CD4-positive, alpha-beta T cell (primary cell): ENCODE measurements around the gene TXNDC15. TPM values are rescaled to one million over a fixed set of nuclear protein-coding genes. Genes with fewer than 3 reads are reported as not detected.
"Not testable (repeated sequence)": the region's sequence is repeated elsewhere in the genome, so short reads cannot be mapped to it uniquely, and the experiment has no call there.

Source experiments
- ATAC-seq: fragments of 200-7000 bp; cut with Tn5 transposase; one replicate; pipeline ENCODE4 v1.10.0; 2022; ENCODE audit warnings: mild to moderate bottlenecking; ENCODE audit not compliant: poor library complexity
- CTCF ChIA-PET: fragments of 350-600 bp; sonication (Branson Sonifier 250); formaldehyde crosslinking; loops from one replicate; lab custom pipeline; 2021; ENCODE audit warnings: antibody characterized with exemption, inconsistent platforms; lab: Charles Lee
- POLR2A ChIA-PET: fragments of 350-600 bp; sonication (Branson Sonifier 250); formaldehyde crosslinking; loops from one replicate; lab custom pipeline; 2021; ENCODE audit warnings: antibody characterized with exemption, inconsistent platforms; lab: Charles Lee
- DNase-seq, 14 experiments: peaks; one replicate each; pipeline ENCODE4 v3.0.0-alpha.2; 2013 to 2020; ENCODE audit warnings: mixed read lengths in 2 of 14
- H3K27ac ChIP-seq, 2 donors: one replicate each; pipeline versions ENCODE4 v1.5.1 to v1.7.0; 2013; ENCODE audit warnings: low read length in 2 of 2, low read depth in 1 of 2, mild to moderate bottlenecking in 1 of 2
- H3K27me3 ChIP-seq, 2 experiments: 1 replicate in 1 of 2; 2 replicates in 1 of 2; pipeline versions ENCODE4 v1.6.1 to v1.7.0; 2013; ENCODE audit warnings: low read length in 2 of 2, control low read depth in 1 of 2, mild to moderate bottlenecking in 1 of 2, moderate library complexity in 1 of 2; ENCODE audit not compliant: insufficient read depth in 2 of 2, control insufficient read depth in 1 of 2
- H3K36me3 ChIP-seq: one replicate; pipeline ENCODE4 v1.6.1; 2013; ENCODE audit warnings: low read length, control low read depth; ENCODE audit not compliant: insufficient read depth
- H3K4me1 ChIP-seq: one replicate; pipeline ENCODE4 v1.6.1; 2013; ENCODE audit warnings: low read length, control low read depth; ENCODE audit not compliant: insufficient read depth
- H3K4me3 ChIP-seq: one replicate; pipeline ENCODE4 v1.5.1; 2013; ENCODE audit warnings: mild to moderate bottlenecking, low read length, moderate library complexity
- H3K9me3 ChIP-seq, 2 experiments: 1 replicate in 1 of 2; 2 replicates in 1 of 2; pipeline versions ENCODE4 v1.6.1 to v1.7.0; 2013; ENCODE audit warnings: low read length in 2 of 2, mild to moderate bottlenecking in 2 of 2, control low read depth in 1 of 2, moderate library complexity in 1 of 2; ENCODE audit not compliant: control insufficient read depth in 1 of 2, insufficient read depth in 1 of 2
- H3K27ac Mint-ChIP-seq: one replicate; pipeline ENCODE4 v1.8.0; 2020; ENCODE audit warnings: mixed read lengths
- H3K27me3 Mint-ChIP-seq: one replicate; pipeline ENCODE4 v1.8.0; 2021; ENCODE audit warnings: mixed read lengths
- H3K36me3 Mint-ChIP-seq: one replicate; pipeline ENCODE4 v1.8.0; 2021; ENCODE audit warnings: low read depth, mixed read lengths
- H3K4me1 Mint-ChIP-seq: one replicate; pipeline ENCODE4 v1.8.0; 2021; ENCODE audit warnings: low read depth, mixed read lengths
- H3K4me3 Mint-ChIP-seq: one replicate; pipeline ENCODE4 v1.8.0; 2020; ENCODE audit warnings: mild to moderate bottlenecking, mixed read lengths
- H3K9me3 Mint-ChIP-seq: one replicate; pipeline ENCODE4 v1.8.0; 2020; ENCODE audit warnings: mixed read lengths
- intact Hi-C, 2 experiments: fragments of 100-400 bp; cut with DNase I in 1 of 2; cut with micrococcal nuclease in 1 of 2; formaldehyde crosslinking; loops; one replicate each; pipeline versions ENCODE4 v1.15.1 to v1.9.0; 2023 to 2025; cut with DNase I, micrococcal nuclease
- total RNA-seq, 174 experiments: library from RNA in 2 of 174; stranded (reverse) in 2 of 174; gene quantifications; one replicate each; pipeline ENCODE4 v1.2.3 and lab custom pipeline; 2021 to 2026
- TF ChIP-seq, protein P1 (sequence below): fragments of 200-600 bp; IDR thresholded peaks from one replicate; pipeline ENCODE4 v1.8.0; 2022; ENCODE audit warnings: antibody characterized with exemption, mild to moderate bottlenecking

Gene TXNDC15
- total RNA-seq, 2 experiments from 2014 or later, result 19.6 to 20.0 TPM

DNA sequence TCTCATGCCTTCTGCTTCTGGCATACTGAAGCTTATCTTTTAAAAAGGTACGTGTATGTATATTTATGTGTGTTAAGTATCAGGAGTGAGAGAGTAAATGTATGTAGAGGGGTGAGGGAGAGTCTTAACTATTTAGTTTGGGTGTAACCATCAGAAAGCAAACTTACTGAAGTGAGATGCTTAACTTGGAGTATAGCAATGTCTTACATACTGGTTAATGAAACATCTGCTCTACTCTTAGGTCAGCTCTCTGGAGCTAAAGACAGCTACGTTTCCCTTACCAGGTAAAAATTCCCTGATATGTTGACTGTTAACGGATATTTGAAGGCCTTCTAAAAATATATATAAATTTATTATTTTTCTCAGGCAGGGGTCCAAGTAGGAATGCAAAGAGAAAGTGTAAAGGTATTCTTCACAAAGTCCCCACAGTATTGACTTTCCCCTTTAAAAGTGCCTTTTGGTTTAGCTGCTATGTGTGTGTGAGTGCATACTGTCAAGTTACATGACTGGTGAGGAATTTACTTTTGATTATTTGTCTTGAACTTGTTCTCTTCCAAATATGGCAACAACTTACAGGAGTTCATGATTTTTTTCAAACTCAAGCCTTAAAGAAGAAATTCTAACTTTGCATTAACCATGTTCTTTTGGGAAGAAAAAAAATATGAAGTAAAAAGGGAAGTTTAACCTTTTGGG lies 40.7 kb upstream of the TXNDC15 start:
- TF ChIP-seq, protein P1, sequence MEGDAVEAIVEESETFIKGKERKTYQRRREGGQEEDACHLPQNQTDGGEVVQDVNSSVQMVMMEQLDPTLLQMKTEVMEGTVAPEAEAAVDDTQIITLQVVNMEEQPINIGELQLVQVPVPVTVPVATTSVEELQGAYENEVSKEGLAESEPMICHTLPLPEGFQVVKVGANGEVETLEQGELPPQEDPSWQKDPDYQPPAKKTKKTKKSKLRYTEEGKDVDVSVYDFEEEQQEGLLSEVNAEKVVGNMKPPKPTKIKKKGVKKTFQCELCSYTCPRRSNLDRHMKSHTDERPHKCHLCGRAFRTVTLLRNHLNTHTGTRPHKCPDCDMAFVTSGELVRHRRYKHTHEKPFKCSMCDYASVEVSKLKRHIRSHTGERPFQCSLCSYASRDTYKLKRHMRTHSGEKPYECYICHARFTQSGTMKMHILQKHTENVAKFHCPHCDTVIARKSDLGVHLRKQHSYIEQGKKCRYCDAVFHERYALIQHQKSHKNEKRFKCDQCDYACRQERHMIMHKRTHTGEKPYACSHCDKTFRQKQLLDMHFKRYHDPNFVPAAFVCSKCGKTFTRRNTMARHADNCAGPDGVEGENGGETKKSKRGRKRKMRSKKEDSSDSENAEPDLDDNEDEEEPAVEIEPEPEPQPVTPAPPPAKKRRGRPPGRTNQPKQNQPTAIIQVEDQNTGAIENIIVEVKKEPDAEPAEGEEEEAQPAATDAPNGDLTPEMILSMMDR, result no peak
- Histone ChIP-seq H3K36me3 (peaks cover 41% of the 10 kb centered on the region), H3K27me3 (no peaks in the 10 kb centered on the region), H3K4me1 (no peaks in the 10 kb centered on the region), H3K27ac (no peak overlapping the region), H3K4me3 (no peak overlapping the region), H3K9me3 (no peaks in the 10 kb centered on the region)
- ChIA-PET CTCF (no interaction called here), POLR2A (interaction anchor here (0.6 to 1.6 kb wide), 2 partner anchors 71 to 1485 kb away, joined by 3 to 4 read pairs; no protein-coding TSS in a partner anchor)
- no peaks in the 10 kb centered on the region for H3K27me3 Mint-ChIP-seq
- DNase-seq (no peak), ATAC-seq (no peak)
- peaks cover 37% of the 10 kb centered on the region for H3K36me3 Mint-ChIP-seq
- no peaks in the 10 kb centered on the region for H3K9me3 Mint-ChIP-seq
- H3K27ac Mint-ChIP-seq, result no peak overlapping the region
- intact Hi-C loops, result no loop called here
- no peak overlapping the region for H3K4me3 Mint-ChIP-seq
- H3K4me1 Mint-ChIP-seq, result no peaks in the 10 kb centered on the region

DNA sequence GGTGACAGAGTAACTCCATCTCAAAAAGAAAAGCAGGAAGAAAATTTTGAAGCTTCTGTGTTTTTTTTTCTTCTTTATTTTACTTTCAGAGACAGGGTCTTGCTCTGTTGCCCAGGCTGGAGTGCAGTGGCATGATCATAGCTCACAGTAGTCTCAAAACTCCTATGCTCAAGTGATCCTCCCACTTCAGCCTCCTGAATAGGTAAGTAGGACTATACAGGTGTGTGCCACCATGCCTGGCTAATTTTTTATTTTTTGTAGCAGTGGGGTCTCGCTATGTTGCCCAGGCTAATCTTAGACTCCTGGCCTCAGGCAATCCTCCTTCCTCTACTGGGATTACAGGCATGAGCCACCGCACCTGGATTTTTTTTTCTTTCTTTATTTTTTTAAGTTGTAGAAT lies 38.5 kb upstream of the TXNDC15 start:
- Mint-ChIP-seq H3K27me3 (no peaks in the 10 kb centered on the region), H3K36me3 (peaks cover 43% of the 10 kb centered on the region), H3K9me3 (no peaks in the 10 kb centered on the region), H3K4me1 (no peaks in the 10 kb centered on the region), H3K4me3 (no peak overlapping the region), H3K27ac (no peak overlapping the region)
- intact Hi-C loops, result no loop called here
- TF ChIP-seq, protein P1, result no peak
- Histone ChIP-seq H3K4me3 (no peak overlapping the region), H3K27me3 (no peaks in the 10 kb centered on the region), H3K9me3 (no peaks in the 10 kb centered on the region), H3K36me3 (peaks cover 34% of the 10 kb centered on the region), H3K4me1 (no peaks in the 10 kb centered on the region), H3K27ac (no peak overlapping the region)
- ATAC-seq (no peak), DNase-seq (no peak)
- ChIA-PET CTCF (interaction anchor here (1.2 kb wide), 1 partner anchor 77 kb away, joined by 4 read pairs; the partner anchor contains the start of gene DDX46), POLR2A (no interaction called here)

DNA sequence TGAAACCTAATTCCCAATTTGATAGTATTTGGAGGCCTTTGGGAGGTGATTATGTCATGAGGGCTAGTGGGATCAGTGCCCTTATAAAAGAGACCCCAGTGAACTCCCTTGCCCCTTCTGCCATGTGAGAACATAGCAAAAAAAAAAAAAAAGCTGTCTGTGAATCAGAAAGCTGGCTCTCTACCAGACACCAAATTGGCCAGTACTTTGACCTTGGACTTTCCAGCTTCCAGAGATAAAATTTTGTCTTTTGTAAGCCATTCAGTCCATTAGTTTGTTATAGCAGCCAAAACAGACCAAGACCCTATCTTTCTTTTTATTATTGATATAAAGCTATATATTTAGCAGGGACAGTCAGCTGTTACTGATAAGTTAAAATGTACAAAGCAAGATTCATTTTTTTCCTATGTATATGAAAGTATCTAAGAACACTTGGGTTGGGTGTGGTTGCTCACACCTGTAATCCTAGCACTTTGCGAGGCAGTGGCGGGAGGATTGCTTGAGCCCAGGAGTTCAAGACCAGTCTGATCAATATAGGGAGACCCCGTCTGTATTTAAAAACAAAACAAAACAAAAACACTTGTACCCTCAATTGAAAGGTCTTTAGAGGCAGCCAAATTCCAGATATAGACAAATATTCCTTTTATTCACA lies 36.5 kb upstream of the TXNDC15 start:
- CTCF ChIA-PET, result no interaction called here
- Mint-ChIP-seq H3K4me1 (no peaks in the 10 kb centered on the region), H3K27ac (no peak overlapping the region), H3K4me3 (no peak overlapping the region), H3K36me3 (peaks cover 35% of the 10 kb centered on the region), H3K9me3 (no peaks in the 10 kb centered on the region), H3K27me3 (no peaks in the 10 kb centered on the region)
- POLR2A ChIA-PET, result no interaction called here
- intact Hi-C loops, result no loop called here
- no peak for DNase-seq
- Histone ChIP-seq H3K27me3 (no peaks in the 10 kb centered on the region), H3K27ac (no peak overlapping the region), H3K4me3 (no peak overlapping the region), H3K9me3 (no peaks in the 10 kb centered on the region), H3K4me1 (no peaks in the 10 kb centered on the region), H3K36me3 (peaks cover 36% of the 10 kb centered on the region)
- ATAC-seq, result no peak
- TF ChIP-seq, protein P1, result no peak

DNA sequence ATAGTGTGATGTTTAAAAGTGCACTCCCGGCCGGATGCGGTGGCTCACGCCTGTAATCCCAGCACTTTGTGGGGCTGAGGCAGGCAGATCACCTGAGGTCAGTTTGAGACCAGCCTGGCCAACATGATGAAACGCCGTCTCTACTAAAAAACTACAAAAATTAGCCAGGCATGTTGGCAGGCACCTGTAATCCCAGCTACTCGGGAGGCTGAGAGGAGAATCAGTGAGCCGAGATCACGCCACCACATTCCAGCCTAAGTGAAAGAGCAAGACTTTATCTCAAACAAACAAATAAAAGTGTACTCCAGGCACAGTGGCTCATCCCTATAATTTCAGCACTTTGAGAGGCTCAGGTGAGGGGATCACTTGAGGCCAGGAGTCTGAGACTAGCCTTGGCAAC lies 35.8 kb upstream of the TXNDC15 start:
- H3K27me3 Mint-ChIP-seq, H3K4me1 Mint-ChIP-seq, ATAC-seq, POLR2A ChIA-PET, H3K27ac ChIP-seq, H3K9me3 Mint-ChIP-seq, H3K4me3 ChIP-seq, H3K4me3 Mint-ChIP-seq, H3K9me3 ChIP-seq, CTCF ChIA-PET, H3K27ac Mint-ChIP-seq, H3K27me3 ChIP-seq, H3K4me1 ChIP-seq, DNase-seq, intact Hi-C loops: not testable (repeated sequence)
- H3K36me3 Mint-ChIP-seq, result peaks cover 28% of the 10 kb centered on the region
- H3K36me3 ChIP-seq, result peaks cover 32% of the 10 kb centered on the region
